ENCODE results near the gene SLC22A1. TPM values are rescaled to one million over a fixed set of nuclear protein-coding genes. Genes with fewer than 3 reads are reported as not detected.
"Not testable (repeated sequence)": the region's sequence is repeated elsewhere in the genome, so short reads cannot be mapped to it uniquely, and the experiment has no call there.

SLC22A1 gene
- total RNA-seq, 1 experiment from 2014 or later = not detected

DNA sequence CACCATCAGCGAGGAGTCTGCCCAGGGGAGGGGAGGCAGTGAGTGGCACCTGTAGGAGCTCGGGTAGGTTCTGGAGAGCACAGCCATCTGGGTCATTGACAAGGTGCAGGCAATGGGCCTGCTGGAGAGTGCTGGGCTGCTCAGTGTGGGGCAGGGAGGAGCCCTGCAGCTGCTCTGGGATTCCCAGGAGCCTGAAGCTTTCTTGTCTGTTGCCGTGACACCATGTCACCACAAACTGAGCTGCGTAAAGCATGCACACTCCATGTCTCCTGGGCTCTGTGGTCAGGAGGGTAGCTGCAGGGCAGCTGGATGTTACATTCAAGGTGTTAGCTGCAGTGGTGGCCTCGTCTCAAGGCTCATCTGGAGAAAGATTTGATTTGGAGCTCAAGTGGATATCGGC is 4.5 kb upstream of the SLC22A1 start:
- DNase-seq (ENCODE audit: low spot score) = no peak
- in situ Hi-C loops (cut with HindIII; ENCODE audit: low sequenced_read_pairs) = no loop called here

GRCh38 chr6:160118620-160119229 is 2.9 kb upstream of the SLC22A1 start:
- in situ Hi-C loops (cut with HindIII; ENCODE audit: low sequenced_read_pairs) = no loop called here
- DNase-seq (ENCODE audit: low spot score) = no peak

- no peak for DNase-seq (ENCODE audit: low spot score)
- in situ Hi-C loops (cut with HindIII; ENCODE audit: low sequenced_read_pairs) = no loop called here
These were observed 1.5 kb upstream of the SLC22A1 start for GRCh38 chr6:160120087-160120486.

GRCh38 chr6:160121981-160122380 is 366 bp downstream of the SLC22A1 start:
- in situ Hi-C loops (cut with HindIII; ENCODE audit: low sequenced_read_pairs) = no loop called here
- no peak for DNase-seq (ENCODE audit: low spot score)

GRCh38 chr6:160122744-160123143 is 1.1 kb downstream of the SLC22A1 start:
- no peak for DNase-seq (ENCODE audit: low spot score)
- in situ Hi-C loops (cut with HindIII; ENCODE audit: low sequenced_read_pairs) = no loop called here

GRCh38 chr6:160124007-160124406 is 2.4 kb downstream of the SLC22A1 start:
- no peak for DNase-seq (ENCODE audit: low spot score)
- in situ Hi-C loops (cut with HindIII; ENCODE audit: low sequenced_read_pairs) = no loop called here

- in situ Hi-C loops (cut with HindIII; ENCODE audit: low sequenced_read_pairs) = no loop called here
- no peak for DNase-seq (ENCODE audit: low spot score)
These were observed 3.0 kb downstream of the SLC22A1 start for GRCh38 chr6:160124605-160125004.

DNA sequence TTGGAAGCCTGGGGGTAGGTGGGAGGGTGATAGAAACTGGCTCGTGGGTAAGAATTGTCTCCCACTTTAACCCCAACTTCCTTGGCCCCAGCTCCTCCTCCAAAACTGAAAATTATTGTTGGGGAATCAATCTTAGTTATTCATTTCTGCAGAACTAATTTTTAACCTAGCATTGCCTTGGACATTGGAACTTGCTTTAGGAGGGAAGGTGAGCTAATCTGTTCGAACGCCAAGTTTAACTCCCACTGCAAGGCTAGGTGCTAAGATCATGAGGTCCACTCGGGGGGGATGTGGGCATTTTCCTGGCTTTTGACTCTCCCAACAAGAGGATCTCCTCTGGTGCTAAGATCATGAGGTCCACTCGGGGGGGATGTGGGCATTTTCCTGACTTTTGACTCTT is 3.5 kb downstream of the SLC22A1 start:
- in situ Hi-C loops (cut with HindIII; ENCODE audit: low sequenced_read_pairs); DNase-seq (ENCODE audit: low spot score): not testable (repeated sequence)

DNA sequence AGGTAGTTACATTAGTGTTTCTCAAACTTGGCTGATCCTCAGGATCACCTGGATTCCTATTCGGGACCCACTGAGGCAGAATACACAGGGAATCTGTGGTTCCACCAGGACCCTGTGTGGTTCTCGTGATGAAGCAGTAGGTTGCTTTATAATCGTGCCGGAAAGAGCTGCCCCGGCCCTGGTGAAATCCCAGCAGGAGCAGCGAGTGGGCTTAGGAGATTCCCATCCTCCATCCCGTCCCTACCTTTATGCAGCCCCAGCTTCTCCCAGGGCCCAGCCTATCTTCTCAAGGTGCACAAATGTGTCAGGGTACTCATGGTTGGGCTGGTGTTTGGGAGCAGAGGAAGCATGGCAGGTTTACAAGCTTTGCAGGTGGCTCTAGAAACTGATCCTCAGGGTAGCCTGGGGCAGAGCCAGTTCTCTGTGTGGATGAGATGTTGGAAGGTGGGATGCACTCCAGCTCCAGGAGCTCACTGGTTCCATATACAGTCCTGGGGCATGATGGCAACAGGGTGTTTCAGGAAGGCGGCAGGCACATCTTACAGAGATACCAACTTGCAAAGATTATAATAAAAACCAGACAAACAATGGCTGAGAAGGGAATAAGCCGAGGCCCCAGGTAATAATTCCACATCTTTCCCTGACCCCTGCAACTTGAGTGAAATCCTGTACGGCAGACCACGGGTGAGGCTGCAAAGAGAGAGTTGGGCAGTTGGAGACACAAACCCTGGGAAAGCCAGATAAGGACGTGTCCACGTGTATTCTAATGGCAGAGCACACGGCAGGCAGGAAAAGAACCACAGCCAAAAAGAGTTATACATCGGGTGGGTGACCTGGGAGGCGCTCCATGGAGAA is 5.9 kb downstream of the SLC22A1 start:
- DNase-seq (ENCODE audit: low spot score) = no peak
- in situ Hi-C loops (cut with HindIII; ENCODE audit: low sequenced_read_pairs) = no loop called here

GRCh38 chr6:160128125-160128683 is 6.6 kb downstream of the SLC22A1 start:
- DNase-seq (ENCODE audit: low spot score) = no peak
- in situ Hi-C loops (cut with HindIII; ENCODE audit: low sequenced_read_pairs) = no loop called here

GRCh38 chr6:160128879-160129516 is 7.4 kb downstream of the SLC22A1 start:
- in situ Hi-C loops (cut with HindIII; ENCODE audit: low sequenced_read_pairs) = no loop called here

DNA sequence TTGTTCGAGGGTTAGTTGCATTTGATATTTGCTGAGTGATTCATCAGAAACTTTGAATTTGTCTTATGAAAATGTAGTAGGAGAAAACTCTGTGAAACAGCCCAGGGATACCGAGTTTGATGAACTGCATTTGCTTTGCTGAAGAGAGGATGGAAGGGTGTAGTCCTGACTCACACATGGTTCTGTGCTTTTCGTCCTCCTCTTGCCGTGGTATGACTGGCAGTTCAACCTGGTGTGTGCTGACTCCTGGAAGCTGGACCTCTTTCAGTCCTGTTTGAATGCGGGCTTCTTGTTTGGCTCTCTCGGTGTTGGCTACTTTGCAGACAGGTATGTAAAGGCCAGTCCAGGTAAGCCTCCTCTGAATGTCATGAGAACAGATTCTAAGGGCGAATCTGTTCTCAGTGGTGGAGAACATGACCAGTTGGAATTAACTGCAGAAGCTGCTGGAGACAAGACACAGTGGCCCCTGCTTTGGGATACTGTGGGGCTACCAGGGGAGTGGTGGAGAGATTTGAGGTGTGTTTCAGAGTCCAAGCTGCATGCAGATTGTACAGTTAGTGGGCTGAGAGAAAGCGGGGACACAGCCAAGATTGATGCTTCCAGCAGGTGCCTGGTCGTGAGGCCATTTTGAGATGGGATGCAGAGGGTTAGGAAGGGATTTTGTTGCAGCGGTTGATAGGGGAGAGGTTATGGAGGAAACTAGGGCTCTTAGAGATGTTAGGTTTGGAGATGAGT is 8.4 kb downstream of the SLC22A1 start:
- in situ Hi-C loops (cut with HindIII; ENCODE audit: low sequenced_read_pairs) = no loop called here
- no peak for DNase-seq (ENCODE audit: low spot score)

More at GRCh38 chr6:160128879-160129516, 7.4 kb downstream of the SLC22A1 start:
- DNase-seq (ENCODE audit: low spot score) = no peak

GRCh38 chr6:160130729-160131484 is 9.3 kb downstream of the SLC22A1 start:
- in situ Hi-C loops (cut with HindIII; ENCODE audit: low sequenced_read_pairs) = no loop called here

DNA sequence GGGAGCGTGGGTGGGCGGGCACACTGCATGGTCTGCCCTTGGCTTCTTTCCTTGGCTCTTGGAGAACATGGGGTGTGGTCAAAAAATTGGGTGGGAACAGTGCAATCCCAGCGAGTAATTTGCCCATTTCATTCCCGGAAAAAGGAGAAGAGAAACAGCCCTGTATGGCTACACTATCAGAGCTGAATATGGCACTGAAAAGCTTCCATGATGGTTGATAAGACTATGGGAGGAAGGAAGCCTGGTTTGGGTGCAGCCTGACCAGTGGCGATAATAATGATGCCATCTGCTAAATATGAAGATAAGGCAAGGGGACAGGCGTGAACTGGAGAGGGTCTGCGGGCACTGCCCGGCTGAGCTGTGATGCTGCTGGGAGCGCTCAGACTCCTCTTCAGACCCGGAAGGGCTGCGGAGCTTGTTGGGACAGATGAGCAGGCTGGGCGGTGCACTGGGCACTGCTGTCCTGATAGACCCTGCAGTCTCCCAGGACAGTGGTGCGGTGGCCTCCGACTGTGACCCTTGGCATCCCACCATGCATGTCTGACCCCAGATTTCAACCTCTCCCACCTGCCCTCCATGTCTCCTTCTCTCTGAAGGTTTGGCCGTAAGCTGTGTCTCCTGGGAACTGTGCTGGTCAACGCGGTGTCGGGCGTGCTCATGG is 10.2 kb downstream of the SLC22A1 start:
- DNase-seq (ENCODE audit: low spot score) = no peak
- in situ Hi-C loops (cut with HindIII; ENCODE audit: low sequenced_read_pairs) = no loop called here

More at GRCh38 chr6:160130729-160131484, 9.3 kb downstream of the SLC22A1 start:
- no peak for DNase-seq (ENCODE audit: low spot score)

- in situ Hi-C loops (cut with HindIII; ENCODE audit: low sequenced_read_pairs) = no loop called here
- DNase-seq (ENCODE audit: low spot score) = no peak
These were observed 10.7 kb downstream of the SLC22A1 start for GRCh38 chr6:160132297-160132637.

DNA sequence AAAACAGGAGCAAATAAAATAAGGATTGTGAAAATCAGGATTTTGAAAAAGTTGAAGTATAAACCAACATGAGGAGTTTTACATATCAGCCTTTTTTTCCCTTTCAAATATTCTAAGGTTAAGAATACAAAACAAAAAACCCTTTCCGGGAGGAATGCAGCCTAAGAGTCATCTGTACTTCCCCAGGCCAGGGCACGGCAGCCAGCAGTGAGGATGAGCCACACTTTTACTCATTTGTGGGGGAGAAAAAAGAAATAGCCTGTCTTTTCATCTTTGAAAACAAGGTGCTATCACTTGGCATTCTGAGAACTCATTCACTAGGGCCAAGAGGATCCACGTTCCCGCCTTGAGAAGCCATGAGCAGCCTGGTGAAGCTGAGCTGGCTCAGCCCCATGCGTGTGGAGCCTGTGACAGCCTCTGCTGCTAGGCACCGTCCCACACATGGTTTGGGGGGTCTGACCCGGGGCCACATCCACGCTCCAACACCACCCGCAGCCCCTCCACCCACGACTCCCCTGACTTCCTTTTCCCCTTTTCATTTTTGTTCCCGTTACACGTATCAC is 11.2 kb downstream of the SLC22A1 start:
- in situ Hi-C loops (cut with HindIII; ENCODE audit: low sequenced_read_pairs) = no loop called here
- no peak for DNase-seq (ENCODE audit: low spot score)

GRCh38 chr6:160133441-160134336 is 12.1 kb downstream of the SLC22A1 start:
- in situ Hi-C loops (cut with HindIII; ENCODE audit: low sequenced_read_pairs) = no loop called here
- DNase-seq (ENCODE audit: low spot score) = no peak

Measured in G401 (cell line).